ENCODE data around the gene NEURL1.
"Not testable (repeated sequence)": the region's sequence is repeated elsewhere in the genome, so short reads cannot be mapped to it uniquely, and the experiment has no call there.

Gene NEURL1

DNA sequence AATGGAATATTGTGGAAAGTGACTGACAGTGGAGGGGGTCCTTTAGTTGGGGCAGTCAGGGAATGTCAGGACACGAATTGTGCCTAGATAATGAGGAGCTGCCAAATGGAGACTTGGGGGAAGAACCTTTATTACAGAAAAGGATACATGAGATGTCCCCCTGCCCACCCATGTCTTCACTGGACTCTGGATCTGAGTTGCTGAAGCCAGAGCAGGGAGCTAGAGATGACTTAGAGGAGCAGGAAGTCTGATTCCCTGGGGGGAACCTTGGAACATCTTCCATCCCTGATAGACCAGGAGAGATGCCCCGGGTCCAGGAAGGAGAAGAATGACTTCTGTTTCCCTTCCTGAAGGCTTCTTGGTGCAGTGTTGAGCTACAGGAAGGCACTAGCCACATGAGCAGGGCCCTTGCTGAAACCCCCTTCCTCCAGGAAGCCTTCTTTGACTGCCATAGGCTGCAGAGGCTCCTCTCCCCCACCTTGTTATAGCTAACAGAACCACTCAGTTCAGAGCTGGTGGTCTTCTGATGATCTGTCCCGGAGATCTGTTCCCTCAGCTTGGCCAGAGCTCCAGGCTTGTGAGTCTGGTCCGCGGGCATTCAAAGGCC is 747 bp upstream of the NEURL1 start:
- DNase-seq (ENCODE audit: insufficient read length, low spot score) (no peak), FAIRE-seq (no peak)

DNA sequence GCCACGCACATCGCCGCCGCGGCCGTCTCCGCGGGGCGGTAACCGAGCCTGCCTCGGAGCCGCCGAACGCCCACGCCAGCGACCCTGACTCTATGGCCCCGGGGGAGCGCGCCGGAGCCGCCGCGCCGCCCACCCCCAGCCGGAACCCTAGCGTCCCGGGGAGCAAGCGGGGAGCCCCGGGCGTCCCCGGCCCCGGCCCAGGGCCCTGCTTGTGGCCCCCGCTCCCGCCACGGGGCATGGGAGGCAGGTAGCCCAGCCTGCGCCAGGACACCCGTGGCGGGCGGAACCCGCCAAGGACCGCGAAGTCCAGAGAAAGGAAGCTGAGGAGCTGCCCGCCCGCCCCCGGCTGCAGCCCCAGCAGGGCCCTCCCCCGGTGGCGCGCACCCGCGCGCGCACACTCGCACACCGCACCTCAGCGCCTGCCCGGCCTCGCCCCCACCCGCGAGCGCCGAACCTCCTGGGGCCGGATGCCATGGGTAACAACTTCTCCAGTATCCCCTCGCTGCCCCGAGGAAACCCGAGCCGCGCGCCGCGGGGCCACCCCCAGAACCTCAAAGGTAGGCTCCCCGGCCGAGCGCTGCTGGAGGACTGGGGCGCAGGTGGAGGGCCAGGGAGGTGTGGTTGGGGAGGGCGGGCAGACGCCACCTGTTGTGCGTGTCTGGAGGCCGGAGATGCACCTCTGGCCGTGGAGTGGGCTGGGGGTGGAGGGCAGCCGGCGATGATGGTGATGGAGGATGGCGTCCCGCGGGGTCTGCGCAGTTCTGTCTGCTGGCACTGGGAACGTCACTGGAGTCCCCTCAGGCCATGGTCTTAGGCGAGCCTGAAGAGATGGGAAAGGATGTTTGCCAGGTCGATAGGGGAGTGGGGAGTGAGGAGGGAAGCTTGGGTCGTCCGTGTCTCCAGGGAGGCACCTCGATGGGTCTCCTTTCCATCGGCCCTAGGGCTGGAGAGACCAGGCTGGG is 692 bp downstream of the NEURL1 start:
- FAIRE-seq: no peak

DNA sequence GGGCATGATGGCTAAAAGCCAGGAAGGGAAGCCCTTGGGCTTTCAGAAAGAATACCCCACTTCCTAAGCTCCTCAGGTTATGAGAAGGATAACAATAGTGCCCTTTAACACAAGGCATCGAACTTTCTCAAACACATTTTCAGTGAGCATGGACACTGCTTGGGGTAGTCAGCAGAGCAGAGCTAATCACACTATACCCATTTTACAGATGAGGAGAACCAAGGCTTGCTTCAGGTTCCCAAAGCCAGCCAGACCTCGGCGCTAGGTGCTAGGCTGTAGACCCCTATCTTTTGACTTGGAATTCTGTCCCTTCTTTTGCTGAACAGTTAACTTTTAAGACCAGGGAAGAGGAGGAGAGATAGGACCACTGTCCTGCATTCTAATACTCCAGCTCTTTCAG is 1.8 kb downstream of the NEURL1 start:
- FAIRE-seq (no peak), DNase-seq (ENCODE audit: insufficient read length, low spot score) (no peak)

More for the DNA sequence above, 692 bp downstream of the NEURL1 start:
- DNase-seq (ENCODE audit: insufficient read length, low spot score): no peak

GRCh38 chr10:103497161-103497915 is 3.8 kb downstream of the NEURL1 start:
- DNase-seq (ENCODE audit: insufficient read length, low spot score): no peak
- FAIRE-seq: no peak

- FAIRE-seq: no peak
- no peak for DNase-seq (ENCODE audit: insufficient read length, low spot score)
These were observed 5.6 kb downstream of the NEURL1 start for GRCh38 chr10:103498936-103499638.

GRCh38 chr10:103499881-103500280 is 6.4 kb downstream of the NEURL1 start:
- DNase-seq (ENCODE audit: insufficient read length, low spot score): no peak
- no peak for FAIRE-seq

DNA sequence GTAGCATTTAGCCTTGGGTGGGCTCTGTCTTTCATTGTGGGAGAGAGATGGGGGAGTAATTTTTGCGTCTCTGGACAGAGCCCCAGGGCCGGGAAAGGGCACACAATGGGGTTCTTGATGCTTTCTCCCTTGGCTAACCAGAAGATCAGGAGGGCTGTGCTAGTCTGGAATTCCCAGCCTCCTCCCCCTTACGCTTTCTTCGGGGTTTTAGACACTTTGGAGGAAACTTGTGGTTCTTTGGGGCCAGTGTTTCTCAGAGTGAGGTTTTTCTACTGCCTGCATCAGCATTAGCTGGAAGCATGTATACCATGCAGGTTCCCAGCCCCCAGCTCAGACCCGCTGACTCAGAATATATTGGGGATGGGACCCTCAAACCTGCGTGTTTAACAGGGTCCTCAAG is 7.0 kb downstream of the NEURL1 start:
- FAIRE-seq: no peak
- DNase-seq (ENCODE audit: insufficient read length, low spot score): no peak

DNA sequence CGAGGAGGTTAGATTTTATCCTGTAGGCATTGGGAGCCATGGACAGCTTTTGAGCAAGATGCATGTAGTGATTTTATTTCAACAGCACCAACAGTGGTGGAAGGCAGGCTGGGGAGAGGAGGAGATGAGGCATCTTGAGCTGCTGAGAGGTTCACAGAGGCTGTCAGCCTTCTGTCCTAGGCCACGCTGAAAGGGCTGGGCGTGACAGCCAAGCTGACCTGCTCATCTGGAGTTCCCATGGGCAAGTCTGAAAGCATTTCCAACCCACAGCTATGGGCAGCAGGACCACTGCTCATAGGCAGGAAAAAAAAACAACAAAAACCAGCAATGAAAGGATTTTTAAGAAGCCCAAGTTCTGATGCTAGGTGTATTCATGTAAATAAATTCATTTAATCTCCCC is 7.7 kb downstream of the NEURL1 start:
- DNase-seq (ENCODE audit: insufficient read length, low spot score) (no peak), FAIRE-seq (no peak)

DNA sequence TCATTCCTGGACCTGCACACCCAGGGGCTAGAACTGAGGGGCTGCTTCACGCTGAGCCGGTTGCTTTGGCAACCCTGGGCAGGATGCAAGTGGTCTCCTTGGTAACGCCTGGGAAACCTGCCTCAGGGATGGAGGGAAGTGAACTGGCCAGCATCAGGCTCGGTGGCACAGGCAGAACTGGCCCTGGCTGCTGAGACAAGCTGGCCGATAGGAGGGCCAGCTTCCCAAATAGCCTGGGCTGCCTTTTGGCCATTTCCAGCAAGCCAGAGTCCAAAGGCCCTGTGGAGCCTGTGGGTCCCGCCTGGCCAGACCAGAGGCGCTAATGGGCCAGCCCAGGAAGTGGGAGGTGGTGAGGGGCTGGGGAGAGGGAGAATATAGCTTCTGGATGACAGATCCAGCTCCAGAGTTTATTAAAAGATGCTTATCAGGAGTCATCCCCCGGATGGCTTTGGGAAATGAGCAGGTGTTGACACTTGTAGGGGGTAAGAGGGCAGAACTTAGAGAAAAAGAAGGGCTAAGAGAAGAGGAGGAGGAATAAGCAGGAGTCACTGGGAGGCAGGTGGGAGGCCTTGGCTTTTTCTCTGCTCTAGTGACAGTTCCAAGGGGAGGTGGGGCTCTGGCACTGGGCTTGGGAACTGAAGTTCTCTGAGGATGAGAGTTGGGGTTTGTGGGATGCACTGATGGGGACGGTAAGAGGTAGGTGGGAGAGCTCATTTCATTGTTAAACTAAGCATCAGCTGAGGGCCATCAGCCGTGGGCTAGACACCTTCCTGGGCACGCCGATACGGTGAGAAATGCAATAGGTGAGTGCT is 9.6 kb downstream of the NEURL1 start:
- DNase-seq (ENCODE audit: insufficient read length, low spot score): no peak
- no peak for FAIRE-seq

GRCh38 chr10:103503777-103504176 is 10.3 kb downstream of the NEURL1 start:
- not testable (repeated sequence) for DNase-seq (ENCODE audit: insufficient read length, low spot score); FAIRE-seq

DNA sequence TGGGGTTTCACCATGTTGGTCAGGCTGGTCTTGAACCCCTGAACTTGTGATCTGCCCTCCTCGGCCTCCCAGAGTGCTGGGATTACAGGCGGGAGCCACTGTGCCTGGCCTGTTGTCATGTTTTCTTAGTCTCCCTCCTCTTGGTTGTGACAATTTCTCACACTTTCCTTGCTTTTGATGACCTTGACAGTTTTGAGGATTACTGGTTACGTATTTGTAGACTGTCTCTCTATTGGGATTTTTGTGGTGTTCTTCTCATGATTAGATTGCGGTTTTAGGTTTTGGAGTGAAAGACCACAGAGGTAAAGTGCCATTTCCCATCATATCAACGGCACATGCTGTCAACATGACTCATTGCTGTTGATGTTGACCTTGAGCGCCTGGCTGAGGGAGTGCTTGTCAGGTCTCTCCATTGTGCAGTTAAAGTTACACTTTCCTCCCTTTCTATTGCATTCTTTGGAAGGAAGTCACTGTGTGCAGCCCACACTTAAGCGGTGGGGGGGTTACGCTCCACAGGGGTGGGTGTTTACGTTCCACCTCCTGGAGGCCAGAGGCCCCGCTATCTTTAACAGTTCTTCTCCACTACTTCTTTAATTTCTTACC is 10.8 kb downstream of the NEURL1 start:
- FAIRE-seq (peak; percentile 67), DNase-seq (ENCODE audit: insufficient read length, low spot score) (no peak)

DNA sequence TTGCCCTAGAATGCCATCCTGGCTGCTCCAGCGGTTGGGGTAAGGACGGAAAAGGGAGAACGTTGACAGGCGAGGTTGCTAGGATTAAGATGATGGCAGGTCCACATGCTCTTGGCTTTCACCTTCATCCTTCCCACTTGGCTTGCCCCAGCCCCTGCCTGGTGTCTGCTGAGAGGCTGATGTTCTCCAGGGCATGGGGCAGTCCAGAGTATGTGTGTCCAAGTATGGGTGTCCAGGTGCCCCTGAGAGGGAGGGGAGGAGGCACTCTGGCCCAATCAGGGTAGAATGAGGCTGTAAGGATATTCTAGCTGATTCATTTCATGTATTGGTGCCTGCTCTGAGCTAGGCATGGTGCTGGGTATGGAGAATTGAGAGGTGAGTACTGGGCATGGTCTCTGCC is 12.6 kb downstream of the NEURL1 start:
- no peak for FAIRE-seq
- DNase-seq (ENCODE audit: insufficient read length, low spot score): no peak

DNA sequence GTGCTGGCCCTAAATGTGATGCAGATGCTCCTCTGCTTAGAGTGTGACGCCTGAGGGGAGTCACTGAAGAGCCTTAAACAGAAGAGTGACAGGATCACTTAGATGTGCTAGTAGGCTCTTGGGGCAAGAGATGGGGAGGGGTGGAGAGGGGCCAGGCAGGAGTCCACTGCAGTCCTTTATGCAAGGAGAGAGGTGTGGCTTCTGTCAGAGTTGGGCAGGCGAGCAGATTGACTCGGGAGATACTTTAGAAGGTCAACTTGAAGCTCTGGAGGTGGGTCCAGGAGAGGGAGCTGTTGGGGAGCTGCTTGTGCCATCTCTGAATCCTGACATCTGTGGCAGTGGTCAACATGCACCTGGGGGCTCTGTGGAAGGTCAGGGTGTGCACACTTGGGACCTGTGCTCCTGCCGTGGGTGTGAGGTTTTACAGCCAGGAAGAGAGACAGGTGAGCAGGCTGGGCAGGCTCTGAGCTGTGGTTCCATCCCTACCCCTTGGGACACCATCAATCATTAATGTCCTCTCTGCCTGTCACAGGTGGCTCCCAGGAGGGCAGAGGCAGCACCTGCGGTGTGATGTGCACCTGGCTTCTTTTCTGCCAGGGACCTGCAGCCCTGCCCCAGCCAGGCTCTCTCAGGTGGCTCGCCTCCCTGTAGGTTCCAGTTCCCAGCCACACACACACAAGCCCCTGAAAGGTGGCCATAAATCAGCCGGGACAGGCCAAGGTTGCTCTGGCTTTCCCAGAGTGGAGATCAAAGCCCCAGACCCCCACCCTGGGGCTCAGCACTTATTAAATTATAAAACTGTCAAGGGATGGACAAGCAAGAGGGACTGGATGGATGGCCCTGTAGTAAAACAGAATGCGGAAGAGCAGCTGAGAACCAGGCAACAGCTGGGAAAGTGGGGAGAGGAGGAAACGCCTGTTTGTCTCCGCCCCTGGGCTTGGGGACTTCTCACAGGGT is 14.0 kb downstream of the NEURL1 start:
- peak; percentile 28 for FAIRE-seq
- no peak for DNase-seq (ENCODE audit: insufficient read length, low spot score)

DNA sequence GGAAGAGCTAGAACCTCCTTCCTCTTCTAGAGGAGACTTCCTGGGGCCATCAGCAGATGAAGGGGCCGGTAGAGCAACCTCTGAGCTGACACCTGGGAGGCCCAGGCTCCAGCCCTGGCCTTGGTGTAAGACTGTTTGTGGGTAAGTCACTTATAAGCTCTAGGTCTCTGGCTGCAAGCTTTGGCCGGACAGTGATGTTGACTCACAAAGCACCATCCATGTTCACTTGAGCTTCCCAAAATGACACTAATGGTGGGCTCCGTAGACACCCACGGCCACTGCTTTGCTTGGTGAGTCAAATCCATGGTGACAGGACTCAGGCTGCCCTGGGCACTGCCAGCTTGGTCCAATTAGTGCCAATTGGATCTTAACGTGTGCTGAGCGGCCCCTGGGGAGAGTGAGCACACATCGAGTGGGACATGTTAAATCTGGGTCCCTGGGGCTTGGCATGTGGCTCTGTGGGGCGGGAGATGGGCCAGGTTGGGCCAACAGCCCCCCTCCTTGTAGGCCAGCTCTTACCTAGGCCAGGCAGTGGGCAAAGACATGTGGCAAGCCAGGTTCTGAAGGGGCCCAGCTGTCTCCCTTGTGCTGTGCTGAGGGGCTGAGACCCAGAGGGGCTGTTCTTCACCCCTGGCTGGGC is 16.7 kb downstream of the NEURL1 start:
- FAIRE-seq (no peak), DNase-seq (ENCODE audit: insufficient read length, low spot score) (no peak)

DNA sequence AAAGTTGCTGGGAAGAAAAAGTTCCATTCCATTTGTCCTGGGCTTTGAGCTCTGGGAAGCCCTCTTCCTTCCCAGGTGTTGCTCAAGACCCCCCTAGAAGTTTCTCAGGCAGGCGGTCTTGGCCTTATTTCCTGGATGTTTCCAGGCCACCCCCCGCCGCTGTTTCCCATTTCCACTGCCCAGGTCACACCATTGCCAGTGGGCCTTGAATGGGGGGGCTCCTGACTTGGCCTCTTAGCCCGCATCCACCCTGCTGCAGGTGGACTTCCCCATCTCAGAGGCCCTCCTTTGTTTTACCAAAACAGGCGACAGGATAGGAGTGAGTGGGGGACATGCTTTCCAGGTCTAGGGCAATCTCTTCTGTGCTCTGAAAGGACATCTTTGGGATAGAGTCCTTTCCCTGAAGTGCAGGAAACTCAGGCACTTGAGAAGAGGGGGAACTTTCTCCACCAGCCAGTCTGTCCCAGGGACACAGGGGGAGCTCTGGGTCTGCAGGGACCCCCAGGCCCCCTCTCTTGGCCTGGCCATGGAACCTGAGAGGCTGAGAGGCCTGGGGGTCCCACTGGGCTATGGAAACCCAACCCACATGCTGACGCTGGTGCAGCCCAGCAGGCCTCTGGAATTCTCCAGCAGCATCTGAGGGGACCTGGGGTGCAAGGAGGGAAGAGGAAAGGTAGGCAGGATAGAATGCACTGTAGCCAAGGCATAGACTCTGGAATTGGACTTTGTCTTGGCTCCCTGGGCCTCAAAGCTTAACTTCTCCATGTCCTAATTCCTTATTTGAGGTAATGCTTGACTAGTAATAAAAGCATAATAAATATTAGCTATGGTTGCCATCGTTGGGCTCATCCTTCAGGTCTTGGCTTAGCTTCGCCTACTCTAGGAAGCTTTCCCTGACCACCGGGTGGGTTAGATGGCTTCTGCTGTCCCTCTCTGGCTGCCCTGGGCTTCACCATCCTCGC is 17.6 kb downstream of the NEURL1 start:
- DNase-seq (ENCODE audit: insufficient read length, low spot score) (no peak), FAIRE-seq (no peak)

DNA sequence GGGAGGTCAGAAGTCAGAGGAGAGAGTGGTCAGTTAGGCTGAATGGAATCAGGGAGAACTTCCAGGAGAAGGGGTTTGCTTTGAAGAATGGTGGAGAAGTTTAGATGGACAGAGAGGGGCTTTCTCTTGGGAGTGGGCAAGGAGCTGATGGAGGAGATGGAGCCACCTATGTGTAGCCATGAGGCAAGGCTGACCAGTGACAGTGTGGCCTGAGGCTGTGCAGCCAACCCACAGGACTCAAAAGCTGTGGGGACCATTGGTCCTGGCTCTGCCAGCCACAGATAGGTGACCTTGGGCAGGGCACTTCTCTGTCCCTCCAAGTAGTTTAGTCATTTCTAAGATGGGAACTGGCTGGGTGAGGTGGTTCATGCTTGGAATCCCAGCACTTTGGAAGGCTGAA is 18.7 kb downstream of the NEURL1 start:
- no peak for FAIRE-seq
- DNase-seq (ENCODE audit: insufficient read length, low spot score): no peak

Measured in GM19239 (cell line).